Ascending aorta (tissue), 2 donors: Measurements from ENCODE around the gene DAGLB. TPM values are rescaled to one million over a fixed set of nuclear protein-coding genes. Genes with fewer than 3 reads are reported as not detected.
"Not testable (repeated sequence)": the region's sequence is repeated elsewhere in the genome, so short reads cannot be mapped to it uniquely, and the experiment has no call there.

Experiments used
- DNase-seq, 2 donors: peaks; one replicate each; pipeline ENCODE4 v3.0.0-alpha.2; 2019; ENCODE audit warnings: low spot score in 2 of 2
- H3K27ac ChIP-seq, 2 donors: fragments of 200-600 bp; sonication (generic); one replicate each; pipeline ENCODE4 v1.5.1; 2016 to 2017; ENCODE audit warnings: mild to moderate bottlenecking in 1 of 2
- H3K27me3 ChIP-seq: fragments of 200-600 bp; sonication (generic); one replicate; pipeline ENCODE4 v1.5.1; 2017
- H3K36me3 ChIP-seq, 2 donors: fragments of 200-600 bp; sonication (generic); one replicate each; pipeline ENCODE4 v1.5.1; 2016
- H3K4me1 ChIP-seq, 2 donors: fragments of 200-600 bp; sonication (generic); one replicate each; pipeline ENCODE4 v1.5.1; 2016 to 2017; ENCODE audit warnings: mild to moderate bottlenecking in 1 of 2
- H3K4me3 ChIP-seq, 2 donors: fragments of 200-600 bp; sonication (generic); one replicate each; pipeline ENCODE4 v1.5.1; 2016 to 2017; ENCODE audit warnings: mild to moderate bottlenecking in 1 of 2
- H3K9me3 ChIP-seq, 2 donors: fragments of 200-600 bp; sonication (generic); one replicate each; pipeline ENCODE4 v1.5.1; 2016
- CTCF ChIP-seq, 3 experiments: fragments of 200-600 bp in 2 of 3; fragments of 450-650 bp in 1 of 3; sonication (generic) in 2 of 3; IDR thresholded peaks; one replicate each; pipeline ENCODE4 v1.5.1; 2016 to 2019; ENCODE audit warnings: antibody characterized with exemption in 3 of 3, mild to moderate bottlenecking in 1 of 3, moderate library complexity in 1 of 3
- intact Hi-C: fragments of 100-400 bp; cut with DNase I; formaldehyde crosslinking; loops from one replicate; pipeline ENCODE4 v1.15.1; 2023
- total RNA-seq: library from RNA; depleted of rRNA; stranded (reverse); fragments of >200 nt; gene quantifications from one replicate; pipeline ENCODE4 v1.1.0, GENCODE V29; 2016

Gene DAGLB
- total RNA-seq, 1 donor from 2014 or later, result 5.2 TPM

DNA sequence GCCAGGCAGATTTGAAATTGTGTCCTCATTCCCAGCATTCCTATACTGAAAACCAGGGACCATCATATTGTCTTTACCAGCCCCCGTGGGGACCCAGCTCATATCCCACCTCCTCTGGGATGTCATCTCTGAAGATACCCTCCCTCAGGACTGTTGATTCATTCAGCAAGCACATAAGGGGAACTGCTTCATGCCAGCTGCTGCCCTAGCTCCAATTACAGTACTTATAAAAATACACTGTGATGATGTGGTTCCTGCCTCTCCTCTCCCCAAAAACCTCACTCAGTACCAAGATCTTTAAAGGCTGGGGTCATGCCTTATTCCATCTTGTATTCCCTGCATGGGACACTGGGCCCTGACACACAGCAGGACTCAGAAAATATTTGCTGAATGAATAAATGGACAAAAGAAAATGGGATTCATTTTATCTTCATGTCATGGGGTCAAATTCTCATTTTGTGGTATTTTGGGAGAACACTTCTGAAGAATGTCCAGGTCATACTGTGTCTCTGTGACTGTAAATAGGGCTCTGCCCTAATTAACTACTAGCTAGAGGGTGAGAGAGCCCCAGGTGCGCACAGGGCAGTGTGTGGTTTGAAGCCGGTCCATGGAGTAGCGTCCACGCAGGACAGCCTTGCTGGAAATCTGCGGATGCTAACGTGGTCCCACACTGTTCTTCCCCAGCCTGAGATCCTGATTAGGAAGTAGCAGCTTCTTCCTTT lies 29.0 kb upstream of the DAGLB start:
- H3K4me1 ChIP-seq, result peaks cover 16 to 34% of the 10 kb centered on the region in 2 donors
- intact Hi-C loops, result no loop called here
- no peaks in the 10 kb centered on the region for H3K27me3 ChIP-seq
- H3K27ac ChIP-seq, result no peak overlapping the region
- no peak overlapping the region for H3K4me3 ChIP-seq
- H3K9me3 ChIP-seq, result no peaks in the 10 kb centered on the region
- no peak for TF ChIP-seq CTCF (IDR thresholded peaks at IDR 0.05)
- peaks cover 12 to 31% of the 10 kb centered on the region in 2 donors for H3K36me3 ChIP-seq
- DNase-seq, result no peak

DNA sequence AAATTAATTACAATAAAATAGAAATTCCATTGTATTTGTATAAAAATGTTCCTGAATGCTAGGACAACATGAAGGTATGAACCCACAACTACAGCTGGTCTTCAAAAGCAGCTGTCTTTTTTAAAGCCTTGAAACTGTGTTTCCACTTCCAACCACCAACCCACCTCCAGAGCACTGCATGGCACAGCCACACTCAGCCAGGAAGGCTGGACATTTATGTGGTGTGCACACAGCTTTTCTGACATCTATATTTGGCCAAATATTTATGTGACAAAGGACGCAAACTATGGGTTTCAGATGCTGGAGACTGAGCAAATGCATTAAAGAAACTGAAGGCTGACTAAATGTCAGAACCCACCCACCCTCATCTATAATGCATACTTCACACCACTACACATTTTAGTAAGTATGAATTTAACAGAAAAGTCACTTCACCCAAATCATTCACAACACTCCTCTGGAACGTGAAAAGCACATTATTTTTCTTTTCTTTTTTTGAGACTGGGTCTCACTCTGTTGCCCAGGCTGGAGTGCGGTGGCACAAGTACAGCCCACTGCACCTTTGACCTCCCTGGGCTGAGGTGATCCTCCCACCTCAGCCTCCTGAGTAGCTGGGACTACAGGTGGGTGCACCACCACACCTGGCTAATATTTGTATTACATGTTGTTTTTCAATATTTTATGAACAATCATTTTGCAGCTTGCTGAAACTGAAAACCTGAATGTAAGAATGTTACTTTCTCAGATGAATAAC lies 27.9 kb upstream of the DAGLB start:
- peaks cover 19 to 38% of the 10 kb centered on the region in 2 donors for H3K36me3 ChIP-seq
- intact Hi-C loops, result no loop called here
- H3K27me3 ChIP-seq, result no peaks in the 10 kb centered on the region
- H3K4me3 ChIP-seq, result no peak overlapping the region
- peaks cover 9 to 25% of the 10 kb centered on the region in 2 donors for H3K4me1 ChIP-seq
- H3K9me3 ChIP-seq, result no peaks in the 10 kb centered on the region
- H3K27ac ChIP-seq, result no peak overlapping the region
- TF ChIP-seq CTCF (IDR thresholded peaks at IDR 0.05), result no peak
- DNase-seq, result no peak

DNA sequence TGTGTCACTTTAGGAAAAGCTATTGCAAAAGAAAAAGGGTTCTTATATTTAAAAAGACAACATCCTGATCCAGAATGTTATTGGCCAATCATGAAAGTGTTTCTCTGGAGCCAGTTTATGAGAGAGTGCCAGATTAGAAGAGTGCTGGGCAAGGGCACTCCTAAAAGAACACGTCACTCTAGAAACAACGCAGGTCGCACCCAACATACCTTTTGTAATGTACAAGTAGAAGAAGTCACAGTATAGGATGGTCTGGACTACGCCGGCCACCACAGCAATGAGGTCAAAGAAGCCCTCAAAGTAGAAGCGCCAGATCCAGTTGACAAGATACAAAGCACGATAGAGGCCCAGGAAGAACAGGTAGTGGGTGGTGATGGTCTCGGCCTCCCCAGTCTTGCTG lies 18.1 kb upstream of the DAGLB start:
- TF ChIP-seq CTCF (IDR thresholded peaks at IDR 0.05), result no peak
- intact Hi-C loops, result no loop called here
- Histone ChIP-seq H3K27ac (no peak overlapping the region), H3K36me3 (peaks cover 63 to 87% of the 10 kb centered on the region in 2 donors), H3K27me3 (no peaks in the 10 kb centered on the region), H3K4me3 (no peak overlapping the region), H3K4me1 (no peaks in the 10 kb centered on the region), H3K9me3 (no peaks in the 10 kb centered on the region)
- DNase-seq, result no peak

- H3K4me3 ChIP-seq, intact Hi-C loops, H3K27me3 ChIP-seq, DNase-seq, H3K27ac ChIP-seq, H3K9me3 ChIP-seq, H3K4me1 ChIP-seq: not testable (repeated sequence)
- H3K36me3 ChIP-seq, result peaks cover 48 to 74% of the 10 kb centered on the region in 2 donors
These were observed 15.9 kb upstream of the DAGLB start for GRCh38 chr7:6463609-6464008.

DNA sequence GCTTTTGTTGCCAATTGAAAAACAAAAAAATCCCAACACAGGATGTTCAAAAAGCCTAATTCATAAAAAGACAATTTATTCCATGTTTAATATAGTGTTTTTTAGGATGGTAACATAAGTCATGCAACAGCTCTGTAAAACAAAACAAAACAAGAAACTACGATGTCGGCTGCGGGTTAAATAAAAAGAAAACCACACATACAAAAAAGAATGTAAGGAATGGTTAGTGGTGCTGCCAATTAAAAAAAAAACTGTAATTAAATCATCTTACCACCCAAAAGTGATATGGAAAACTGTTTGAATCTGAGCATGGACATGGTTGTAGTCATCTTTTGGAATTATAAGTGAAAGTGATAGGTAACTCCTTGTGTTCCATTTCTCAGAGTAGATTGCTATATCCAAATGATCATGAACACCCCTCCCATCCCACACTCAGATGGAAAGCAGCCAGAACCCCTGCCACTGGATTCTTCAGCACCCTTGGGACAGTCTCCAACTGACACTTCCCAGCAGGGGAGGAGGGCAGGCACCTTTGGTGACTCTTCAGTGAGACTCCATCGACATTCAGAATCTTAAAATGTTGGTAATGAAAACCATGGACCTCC lies 14.3 kb upstream of the DAGLB start:
- no peak overlapping the region for H3K27ac ChIP-seq
- peaks cover 32 to 58% of the 10 kb centered on the region in 2 donors for H3K36me3 ChIP-seq
- no peak for DNase-seq
- intact Hi-C loops, result no loop called here
- H3K27me3 ChIP-seq, result no peaks in the 10 kb centered on the region
- no peaks in the 10 kb centered on the region for H3K9me3 ChIP-seq
- TF ChIP-seq CTCF (IDR thresholded peaks at IDR 0.05), result no peak
- no peak overlapping the region for H3K4me3 ChIP-seq
- H3K4me1 ChIP-seq, result no peaks in the 10 kb centered on the region
